ENCODE data around the gene YBX3.

Gene YBX3

DNA sequence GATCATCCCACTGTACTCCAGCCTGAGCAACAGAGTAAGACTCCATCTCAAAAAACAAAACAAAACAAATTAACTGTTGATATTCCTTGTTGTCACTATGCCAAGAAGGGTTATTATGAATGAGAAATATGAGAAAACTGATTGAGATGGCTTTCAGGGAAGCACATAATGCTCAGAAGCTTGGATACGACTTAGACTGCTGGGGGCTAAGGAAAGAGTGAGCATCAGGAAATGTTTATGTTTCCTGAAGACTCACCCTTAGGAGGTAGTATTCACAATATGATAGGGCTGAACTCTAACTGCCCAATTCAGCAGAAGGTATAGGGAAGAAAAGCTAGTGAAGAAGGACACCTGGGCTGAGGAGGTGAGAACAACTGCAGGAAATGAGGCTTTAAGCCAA is 55.5 kb downstream of the YBX3 start (continued):
- TF ChIP-seq, protein P1, sequence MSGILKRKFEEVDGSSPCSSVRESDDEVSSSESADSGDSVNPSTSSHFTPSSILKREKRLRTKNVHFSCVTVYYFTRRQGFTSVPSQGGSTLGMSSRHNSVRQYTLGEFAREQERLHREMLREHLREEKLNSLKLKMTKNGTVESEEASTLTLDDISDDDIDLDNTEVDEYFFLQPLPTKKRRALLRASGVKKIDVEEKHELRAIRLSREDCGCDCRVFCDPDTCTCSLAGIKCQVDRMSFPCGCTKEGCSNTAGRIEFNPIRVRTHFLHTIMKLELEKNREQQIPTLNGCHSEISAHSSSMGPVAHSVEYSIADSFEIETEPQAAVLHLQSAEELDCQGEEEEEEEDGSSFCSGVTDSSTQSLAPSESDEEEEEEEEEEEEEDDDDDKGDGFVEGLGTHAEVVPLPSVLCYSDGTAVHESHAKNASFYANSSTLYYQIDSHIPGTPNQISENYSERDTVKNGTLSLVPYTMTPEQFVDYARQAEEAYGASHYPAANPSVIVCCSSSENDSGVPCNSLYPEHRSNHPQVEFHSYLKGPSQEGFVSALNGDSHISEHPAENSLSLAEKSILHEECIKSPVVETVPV (CRISPR knock-in tag; IDR thresholded peaks at IDR 0.05), result no peak

DNA sequence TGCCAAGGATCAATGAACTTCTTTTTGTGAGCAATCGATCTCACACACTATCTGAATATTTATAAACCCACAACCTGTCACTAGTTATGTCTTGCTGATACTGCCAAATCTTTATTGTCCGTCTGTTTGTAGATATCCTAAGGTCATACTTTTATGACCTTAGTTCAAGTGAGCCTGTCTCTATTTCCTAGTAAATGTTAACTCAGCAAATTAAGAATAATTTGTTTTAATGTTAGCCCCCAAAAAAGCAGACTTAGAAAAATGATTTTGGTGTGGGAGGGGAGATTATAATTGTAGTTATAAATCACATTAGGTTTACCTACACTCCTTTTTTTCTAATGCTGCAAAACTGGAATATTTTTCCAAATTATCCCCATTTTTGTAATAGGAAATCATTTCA is 58.6 kb downstream of the YBX3 start:
- TF ChIP-seq RARB (CRISPR knock-in tag; IDR thresholded peaks at IDR 0.05) (no peak), GLIS3 (CRISPR knock-in tag; IDR thresholded peaks at IDR 0.05) (no peak), PPARA (CRISPR knock-in tag; IDR thresholded peaks at IDR 0.05; ENCODE audit: borderline replicate concordance) (no peak), CSDC2 (CRISPR knock-in tag; IDR thresholded peaks at IDR 0.05) (no peak), OSR1 (CRISPR knock-in tag; IDR thresholded peaks at IDR 0.05) (no peak), TOX (CRISPR knock-in tag; IDR thresholded peaks at IDR 0.05; ENCODE audit: borderline replicate concordance) (no peak), ZFP30 (CRISPR knock-in tag; IDR thresholded peaks at IDR 0.05) (no peak), SNAI2 (CRISPR knock-in tag; IDR thresholded peaks at IDR 0.05) (no peak), ZNF565 (CRISPR knock-in tag; conservative IDR thresholded peaks at IDR 0.05; ENCODE audit: low read depth) (no peak), BACH2 (CRISPR knock-in tag; IDR thresholded peaks at IDR 0.05; ENCODE audit: borderline replicate concordance) (no peak), TCF4 (CRISPR knock-in tag; IDR thresholded peaks at IDR 0.05; ENCODE audit: borderline replicate concordance) (no peak), ZNF8 (CRISPR knock-in tag; IDR thresholded peaks at IDR 0.05) (no peak)
- TF ChIP-seq, protein P2, sequence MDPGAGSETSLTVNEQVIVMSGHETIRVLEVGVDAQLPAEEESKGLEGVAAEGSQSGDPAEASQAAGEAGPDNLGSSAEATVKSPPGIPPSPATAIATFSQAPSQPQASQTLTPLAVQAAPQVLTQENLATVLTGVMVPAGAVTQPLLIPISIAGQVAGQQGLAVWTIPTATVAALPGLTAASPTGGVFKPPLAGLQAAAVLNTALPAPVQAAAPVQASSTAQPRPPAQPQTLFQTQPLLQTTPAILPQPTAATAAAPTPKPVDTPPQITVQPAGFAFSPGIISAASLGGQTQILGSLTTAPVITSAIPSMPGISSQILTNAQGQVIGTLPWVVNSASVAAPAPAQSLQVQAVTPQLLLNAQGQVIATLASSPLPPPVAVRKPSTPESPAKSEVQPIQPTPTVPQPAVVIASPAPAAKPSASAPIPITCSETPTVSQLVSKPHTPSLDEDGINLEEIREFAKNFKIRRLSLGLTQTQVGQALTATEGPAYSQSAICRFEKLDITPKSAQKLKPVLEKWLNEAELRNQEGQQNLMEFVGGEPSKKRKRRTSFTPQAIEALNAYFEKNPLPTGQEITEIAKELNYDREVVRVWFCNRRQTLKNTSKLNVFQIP (CRISPR knock-in tag; IDR thresholded peaks at IDR 0.05; ENCODE audit: borderline replicate concordance, low read depth), result no peak
- TF ChIP-seq, protein P1 (CRISPR knock-in tag; IDR thresholded peaks at IDR 0.05), result no peak
- TF ChIP-seq, protein P3, sequence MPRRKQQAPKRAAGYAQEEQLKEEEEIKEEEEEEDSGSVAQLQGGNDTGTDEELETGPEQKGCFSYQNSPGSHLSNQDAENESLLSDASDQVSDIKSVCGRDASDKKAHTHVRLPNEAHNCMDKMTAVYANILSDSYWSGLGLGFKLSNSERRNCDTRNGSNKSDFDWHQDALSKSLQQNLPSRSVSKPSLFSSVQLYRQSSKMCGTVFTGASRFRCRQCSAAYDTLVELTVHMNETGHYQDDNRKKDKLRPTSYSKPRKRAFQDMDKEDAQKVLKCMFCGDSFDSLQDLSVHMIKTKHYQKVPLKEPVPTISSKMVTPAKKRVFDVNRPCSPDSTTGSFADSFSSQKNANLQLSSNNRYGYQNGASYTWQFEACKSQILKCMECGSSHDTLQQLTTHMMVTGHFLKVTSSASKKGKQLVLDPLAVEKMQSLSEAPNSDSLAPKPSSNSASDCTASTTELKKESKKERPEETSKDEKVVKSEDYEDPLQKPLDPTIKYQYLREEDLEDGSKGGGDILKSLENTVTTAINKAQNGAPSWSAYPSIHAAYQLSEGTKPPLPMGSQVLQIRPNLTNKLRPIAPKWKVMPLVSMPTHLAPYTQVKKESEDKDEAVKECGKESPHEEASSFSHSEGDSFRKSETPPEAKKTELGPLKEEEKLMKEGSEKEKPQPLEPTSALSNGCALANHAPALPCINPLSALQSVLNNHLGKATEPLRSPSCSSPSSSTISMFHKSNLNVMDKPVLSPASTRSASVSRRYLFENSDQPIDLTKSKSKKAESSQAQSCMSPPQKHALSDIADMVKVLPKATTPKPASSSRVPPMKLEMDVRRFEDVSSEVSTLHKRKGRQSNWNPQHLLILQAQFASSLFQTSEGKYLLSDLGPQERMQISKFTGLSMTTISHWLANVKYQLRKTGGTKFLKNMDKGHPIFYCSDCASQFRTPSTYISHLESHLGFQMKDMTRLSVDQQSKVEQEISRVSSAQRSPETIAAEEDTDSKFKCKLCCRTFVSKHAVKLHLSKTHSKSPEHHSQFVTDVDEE (CRISPR knock-in tag; IDR thresholded peaks at IDR 0.05), result no peak
- TF ChIP-seq, protein P4, sequence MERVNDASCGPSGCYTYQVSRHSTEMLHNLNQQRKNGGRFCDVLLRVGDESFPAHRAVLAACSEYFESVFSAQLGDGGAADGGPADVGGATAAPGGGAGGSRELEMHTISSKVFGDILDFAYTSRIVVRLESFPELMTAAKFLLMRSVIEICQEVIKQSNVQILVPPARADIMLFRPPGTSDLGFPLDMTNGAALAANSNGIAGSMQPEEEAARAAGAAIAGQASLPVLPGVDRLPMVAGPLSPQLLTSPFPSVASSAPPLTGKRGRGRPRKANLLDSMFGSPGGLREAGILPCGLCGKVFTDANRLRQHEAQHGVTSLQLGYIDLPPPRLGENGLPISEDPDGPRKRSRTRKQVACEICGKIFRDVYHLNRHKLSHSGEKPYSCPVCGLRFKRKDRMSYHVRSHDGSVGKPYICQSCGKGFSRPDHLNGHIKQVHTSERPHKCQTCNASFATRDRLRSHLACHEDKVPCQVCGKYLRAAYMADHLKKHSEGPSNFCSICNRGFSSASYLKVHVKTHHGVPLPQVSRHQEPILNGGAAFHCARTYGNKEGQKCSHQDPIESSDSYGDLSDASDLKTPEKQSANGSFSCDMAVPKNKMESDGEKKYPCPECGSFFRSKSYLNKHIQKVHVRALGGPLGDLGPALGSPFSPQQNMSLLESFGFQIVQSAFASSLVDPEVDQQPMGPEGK (CRISPR knock-in tag; IDR thresholded peaks at IDR 0.05; ENCODE audit: borderline replicate concordance), result no peak
- ATAC-seq, result no peak

DNA sequence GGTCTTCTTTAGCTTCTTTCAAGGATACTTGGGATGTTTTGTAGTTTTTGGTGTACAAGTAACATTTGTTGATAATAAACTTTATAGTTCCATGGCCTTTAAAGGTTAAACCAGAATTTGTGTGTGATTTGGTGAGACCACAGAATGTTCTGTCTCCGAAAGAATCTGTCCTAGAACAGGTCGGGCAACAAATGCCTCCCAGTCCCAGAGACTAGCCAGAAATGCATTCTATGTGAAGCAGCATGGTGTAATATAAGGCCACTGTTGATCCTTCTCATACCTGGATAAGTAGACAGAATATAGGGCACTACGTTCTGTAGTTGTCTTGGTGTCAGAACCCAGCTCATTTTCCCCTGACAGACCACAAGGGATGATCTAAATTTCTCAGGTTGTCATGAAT is 59.3 kb downstream of the YBX3 start:
- TF ChIP-seq OSR1 (CRISPR knock-in tag; IDR thresholded peaks at IDR 0.05), result no peak
- TF ChIP-seq GLIS3 (CRISPR knock-in tag; IDR thresholded peaks at IDR 0.05), result no peak
- TF ChIP-seq ZFP3 (CRISPR knock-in tag; IDR thresholded peaks at IDR 0.05), result no peak
- no peak for TF ChIP-seq PPARA (CRISPR knock-in tag; IDR thresholded peaks at IDR 0.05; ENCODE audit: borderline replicate concordance)
- no peak for TF ChIP-seq CSDC2 (CRISPR knock-in tag; IDR thresholded peaks at IDR 0.05)
- TF ChIP-seq TCF4 (CRISPR knock-in tag; IDR thresholded peaks at IDR 0.05; ENCODE audit: borderline replicate concordance), result no peak
- no peak for TF ChIP-seq ZNF70 (CRISPR knock-in tag; IDR thresholded peaks at IDR 0.05)
- no peak for TF ChIP-seq RARB (CRISPR knock-in tag; IDR thresholded peaks at IDR 0.05)
- no peak for TF ChIP-seq ZC3H10 (CRISPR knock-in tag; IDR thresholded peaks at IDR 0.05)
- ATAC-seq, result no peak

DNA sequence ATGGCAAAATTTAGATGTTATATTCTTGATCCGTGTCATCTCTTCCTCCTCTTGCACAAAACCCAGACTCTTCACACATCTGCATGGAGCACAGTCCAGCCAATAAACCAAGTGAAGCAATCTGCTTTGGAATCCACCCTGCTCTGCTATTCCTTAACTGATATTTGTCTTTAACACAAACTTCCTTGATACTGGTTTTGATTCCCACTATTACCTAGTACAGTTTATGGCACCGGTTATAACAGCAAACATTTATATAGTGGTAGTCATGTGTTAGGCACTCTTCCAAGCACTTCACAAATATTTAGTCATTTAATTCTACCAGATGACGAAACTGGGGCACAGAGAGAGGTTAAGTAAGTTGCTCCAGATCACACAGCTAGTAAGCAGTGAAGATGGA is 61.8 kb downstream of the YBX3 start:
- no peak for TF ChIP-seq BACH2 (CRISPR knock-in tag; IDR thresholded peaks at IDR 0.05; ENCODE audit: borderline replicate concordance)
- no peak for TF ChIP-seq ESRRG (CRISPR knock-in tag; IDR thresholded peaks at IDR 0.05)
- no peak for TF ChIP-seq PPARA (CRISPR knock-in tag; IDR thresholded peaks at IDR 0.05; ENCODE audit: borderline replicate concordance)
- TF ChIP-seq TOX (CRISPR knock-in tag; IDR thresholded peaks at IDR 0.05; ENCODE audit: borderline replicate concordance), result no peak
- no peak for TF ChIP-seq ZFP3 (CRISPR knock-in tag; IDR thresholded peaks at IDR 0.05)
- no peak for TF ChIP-seq RARB (CRISPR knock-in tag; IDR thresholded peaks at IDR 0.05)
- TF ChIP-seq, protein P4 (CRISPR knock-in tag; IDR thresholded peaks at IDR 0.05; ENCODE audit: borderline replicate concordance), result no peak
- ATAC-seq, result no peak
